Activated T-helper 1 cell treated with Interleukin-2 at 50 U/mL for 16 hours (primary cell): ENCODE data around the gene LRRC4C.

Experiments
- DNase-seq: peaks from one replicate; pipeline ENCODE4 v3.0.0-alpha.2; 2020; ENCODE audit warnings: low read depth

LRRC4C gene

GRCh38 chr11:41459465-41460401, at the start of gene LRRC4C:
LRRC4C (minus strand) TSS chr11:41459652.
- no peak for DNase-seq

GRCh38 chr11:41508121-41508520, 48.7 kb upstream of the LRRC4C start:
- DNase-seq: no peak

- DNase-seq: no peak
Observed at GRCh38 chr11:41499429-41499828, 40.0 kb upstream of the LRRC4C start.

GRCh38 chr11:41498726-41499125, 39.3 kb upstream of the LRRC4C start:
- no peak for DNase-seq

GRCh38 chr11:41497974-41498373, 38.5 kb upstream of the LRRC4C start:
- no peak for DNase-seq

- no peak for DNase-seq
Observed at GRCh38 chr11:41494716-41495115, 35.3 kb upstream of the LRRC4C start.

GRCh38 chr11:41486424-41486823, 27.0 kb upstream of the LRRC4C start:
- DNase-seq: no peak

- no peak for DNase-seq
Observed at GRCh38 chr11:41483956-41484355, 24.5 kb upstream of the LRRC4C start.

- no peak for DNase-seq
Observed at GRCh38 chr11:41479179-41479578, 19.7 kb upstream of the LRRC4C start.

GRCh38 chr11:41461057-41461681, 1.7 kb upstream of the LRRC4C start:
- no peak for DNase-seq

- DNase-seq: no peak
Observed at GRCh38 chr11:41458641-41459040, 811 bp downstream of the LRRC4C start.

- DNase-seq: no peak
Observed at GRCh38 chr11:41458154-41458553, 1.3 kb downstream of the LRRC4C start.

- DNase-seq: no peak
Observed at GRCh38 chr11:41457216-41458014, 2.0 kb downstream of the LRRC4C start.

GRCh38 chr11:41456269-41456668, 3.2 kb downstream of the LRRC4C start:
- no peak for DNase-seq

GRCh38 chr11:41451011-41451410, 8.4 kb downstream of the LRRC4C start:
- DNase-seq: no peak

GRCh38 chr11:41449483-41450050, 9.9 kb downstream of the LRRC4C start:
- DNase-seq: no peak

GRCh38 chr11:41446566-41446965, 12.9 kb downstream of the LRRC4C start:
- no peak for DNase-seq

GRCh38 chr11:41446107-41446506, 13.3 kb downstream of the LRRC4C start:
- DNase-seq: no peak

GRCh38 chr11:41437006-41437490, 22.4 kb downstream of the LRRC4C start:
- no peak for DNase-seq

- DNase-seq: no peak
Observed at GRCh38 chr11:41435531-41435930, 23.9 kb downstream of the LRRC4C start.

GRCh38 chr11:41431784-41432183, 27.7 kb downstream of the LRRC4C start:
- no peak for DNase-seq

- DNase-seq: no peak
Observed at GRCh38 chr11:41419901-41420300, 39.6 kb downstream of the LRRC4C start.
